Adrenal gland (tissue), 12 donors: ENCODE results near the gene MRAS. TPM values are rescaled to one million over a fixed set of nuclear protein-coding genes. Genes with fewer than 3 reads are reported as not detected.

ENCODE experiments used
- DNase-seq, 7 donors: peaks; one replicate each; pipeline ENCODE4 v3.0.0-alpha.2; 2019 to 2020
- H3K27ac ChIP-seq, 5 donors: fragments of 200-600 bp; sonication (generic) in 4 of 5; 1 replicate in 3 of 5; 2 replicates in 2 of 5; pipeline versions ENCODE4 v1.5.1 to v1.8.0; 2016 to 2020; ENCODE audit warnings: mild to moderate bottlenecking in 1 of 5
- H3K27me3 ChIP-seq: fragments of 200-600 bp; 2 replicates; pipeline ENCODE4 v1.8.0; 2021
- H3K36me3 ChIP-seq, 2 donors: fragments of 200-600 bp; replicated peaks in 1 of 2; 1 replicate in 1 of 2; 2 replicates in 1 of 2; pipeline versions ENCODE4 v1.5.1 to v1.8.0; 2018 to 2022
- H3K4me1 ChIP-seq, 2 donors: fragments of 200-600 bp; replicated peaks in 1 of 2; 1 replicate in 1 of 2; 2 replicates in 1 of 2; pipeline versions ENCODE4 v1.5.1 to v1.8.0; 2018 to 2021
- H3K4me3 ChIP-seq, 4 donors: fragments of 200-600 bp; sonication (generic) in 3 of 4; one replicate each; pipeline ENCODE4 v1.5.1; 2016 to 2018
- H3K9me3 ChIP-seq, 3 donors: fragments of 200-600 bp; sonication (generic) in 1 of 3; replicated peaks in 1 of 3; 1 replicate in 2 of 3; 2 replicates in 1 of 3; pipeline versions ENCODE4 v1.5.1 to v1.8.0; 2016 to 2021
- CTCF ChIP-seq, 6 experiments: fragments of 450-650 bp in 4 of 6; fragments of 200-600 bp in 2 of 6; sonication (generic) in 1 of 6; IDR thresholded peaks; 1 replicate in 5 of 6; 2 replicates in 1 of 6; pipeline versions ENCODE4 v1.5.1 to v1.8.0; 2016 to 2021; ENCODE audit warnings: antibody characterized with exemption in 6 of 6, mild to moderate bottlenecking in 2 of 6, moderate library complexity in 1 of 6
- POLR2A ChIP-seq, 2 donors: fragments of 450-650 bp; IDR thresholded peaks; one replicate each; pipeline ENCODE4 v1.6.1; 2017; ENCODE audit warnings: antibody characterized with exemption in 2 of 2, mild to moderate bottlenecking in 2 of 2, moderate library complexity in 1 of 2
- WGBS, 4 donors: extraction: QIAGEN DNeasy Blood & Tissue Kit in 2 of 4; methylation state at CpG; one replicate each; pipeline versions ENCODE4 v1.1.5 to v1.1.7; 2013 to 2017; 5-methylcytosine and 5-hydroxymethylcytosine counted together
- intact Hi-C, 2 donors: fragments of 100-400 bp; cut with DNase I; formaldehyde crosslinking; loops; one replicate each; pipeline versions ENCODE4 v1.14.1 to v1.15.0; 2022 to 2023
- polyA plus RNA-seq, 3 donors: library from polyadenylated mRNA; stranded (reverse); fragments of 200-250 nt in 2 of 3; fragments of 350-450 nt in 1 of 3; fragmentation: Illumina TruSeq in 1 of 3; extraction: RNeasy Lipid Tissue Mini Kit (QIAGEN cat#74804) in 1 of 3; gene quantifications; one replicate each; pipeline ENCODE4 v1.2.3, GENCODE V29; 2013 to 2014
- total RNA-seq, 9 donors: library from RNA; depleted of rRNA in 4 of 9; stranded (reverse); fragments of >200 nt in 4 of 9; fragments of 120-200 nt in 1 of 9; fragmentation: NEBNext Ultra II Directional in 1 of 9; extraction: Animal tissue kit (Norgen Biotek cat#: 25700) in 1 of 9; gene quantifications; one replicate each; pipeline versions ENCODE4 v1.1.0 to v1.2.4, GENCODE V29; 2013 to 2023
- donor health status: healthy with polysubstance abuse.
- donor health status: Bipolar disorder and iron deficiency.
- donor health status: DM: yes; HTN: yes; CAD: no.
- donor health status: DM: no; HTN: no; CAD: no.
- donor health status: DM: no; HTN: no; CAD: no.
- donor health status: DM: yes; HTN: yes; CAD: no.

MRAS gene
- total and polyA plus RNA-seq, 12 donors = 47.9 to 337 (median 109) TPM

GRCh38 chr3:138438896-138439295, 90.5 kb downstream of the MRAS start:
- WGBS, 4 donors = 75 to 81% (median 77%) methylated on average over 8 to 11 of the region's 11 CpGs
- H3K4me1 ChIP-seq = peaks cover 13 to 15% of the 10 kb centered on the region in 2 donors
- H3K9me3 ChIP-seq = no peaks in the 10 kb centered on the region
- peaks cover 26% of the 10 kb centered on the region for H3K27me3 ChIP-seq
- intact Hi-C loops = no loop called here
- TF ChIP-seq CTCF (IDR thresholded peaks at IDR 0.05) (no peak), POLR2A (IDR thresholded peaks at IDR 0.05) (no peak)
- H3K4me3 ChIP-seq = no peak overlapping the region
- no peak for DNase-seq
- H3K27ac ChIP-seq = no peak overlapping the region
- H3K36me3 ChIP-seq = no peaks in the 10 kb centered on the region

GRCh38 chr3:138439646-138440045, 91.3 kb downstream of the MRAS start:
- WGBS, 4 donors = 70 to 71% (median 71%) methylated on average over 4 of the region's 4 CpGs
- H3K4me3 ChIP-seq = no peak overlapping the region
- H3K27me3 ChIP-seq = peaks cover 18% of the 10 kb centered on the region
- H3K9me3 ChIP-seq = no peaks in the 10 kb centered on the region
- H3K36me3 ChIP-seq = no peaks in the 10 kb centered on the region
- TF ChIP-seq POLR2A (IDR thresholded peaks at IDR 0.05) (no peak), CTCF (IDR thresholded peaks at IDR 0.05) (no peak)
- H3K4me1 ChIP-seq = peaks cover 6 to 9% of the 10 kb centered on the region in 2 donors
- no peak overlapping the region for H3K27ac ChIP-seq
- intact Hi-C loops = no loop called here
- no peak for DNase-seq

GRCh38 chr3:138440121-138440521, 91.7 kb downstream of the MRAS start:
- peaks cover under 1 to 4% of the 10 kb centered on the region in 2 donors for H3K4me1 ChIP-seq
- no peak for DNase-seq
- H3K27ac ChIP-seq = no peak overlapping the region
- H3K27me3 ChIP-seq = peaks cover 14% of the 10 kb centered on the region
- 86 to 93% (median 88%) methylated on average over 5 to 7 of the region's 7 CpGs for WGBS, 4 donors
- TF ChIP-seq POLR2A (IDR thresholded peaks at IDR 0.05) (no peak), CTCF (IDR thresholded peaks at IDR 0.05) (no peak)
- H3K36me3 ChIP-seq = no peaks in the 10 kb centered on the region
- no peak overlapping the region for H3K4me3 ChIP-seq
- intact Hi-C loops = no loop called here
- H3K9me3 ChIP-seq = no peaks in the 10 kb centered on the region

- 78 to 87% (median 83%) methylated on average over 3 of the region's 3 CpGs for WGBS, 4 donors
Measured at GRCh38 chr3:138440596-138440995, 92.2 kb downstream of the MRAS start.

More at GRCh38 chr3:138440596-138440995, 92.2 kb downstream of the MRAS start:
- peaks cover 10% of the 10 kb centered on the region for H3K27me3 ChIP-seq
- H3K9me3 ChIP-seq = no peaks in the 10 kb centered on the region
- no peaks in the 10 kb centered on the region for H3K4me1 ChIP-seq
- no peak overlapping the region for H3K27ac ChIP-seq
- no peak for DNase-seq
- no peaks in the 10 kb centered on the region for H3K36me3 ChIP-seq
- intact Hi-C loops = no loop called here
- H3K4me3 ChIP-seq = no peak overlapping the region
- no peak for TF ChIP-seq POLR2A (IDR thresholded peaks at IDR 0.05)
- TF ChIP-seq CTCF (IDR thresholded peaks at IDR 0.05) = no peak
